HG03558 (cell line): ENCODE results near the gene PRR14.
"Not testable (repeated sequence)": the region's sequence is repeated elsewhere in the genome, so short reads cannot be mapped to it uniquely, and the experiment has no call there.

Source experiments
- ATAC-seq: cut with Tn5 transposase; IDR thresholded peaks from one replicate; pipeline ENCODE4 v1.9.1; 2021; ENCODE audit warnings: moderate number of reproducible peaks; ENCODE audit not compliant: unreplicated experiment; ENCODE audit errors: extremely low read depth

Gene PRR14

GRCh38 chr16:30628628-30629540, 21.9 kb upstream of the PRR14 start:
- ATAC-seq, result no peak

- ATAC-seq, result not testable (repeated sequence)
Measured at GRCh38 chr16:30632454-30632853, 18.3 kb upstream of the PRR14 start.

- ATAC-seq, result no peak
Measured at GRCh38 chr16:30633526-30633925, 17.2 kb upstream of the PRR14 start.

- ATAC-seq, result no peak
Measured at GRCh38 chr16:30636599-30636998, 14.2 kb upstream of the PRR14 start.

GRCh38 chr16:30637139-30637538, 13.6 kb upstream of the PRR14 start:
- not testable (repeated sequence) for ATAC-seq

GRCh38 chr16:30637944-30638343, 12.8 kb upstream of the PRR14 start:
- ATAC-seq, result no peak

- no peak for ATAC-seq
Measured at GRCh38 chr16:30641378-30641982, 9.3 kb upstream of the PRR14 start.

- no peak for ATAC-seq
Measured at GRCh38 chr16:30644334-30644830, 6.4 kb upstream of the PRR14 start.

GRCh38 chr16:30645727-30646126, 5.0 kb upstream of the PRR14 start:
- no peak for ATAC-seq

- ATAC-seq, result no peak
Measured at GRCh38 chr16:30647274-30647571, 3.5 kb upstream of the PRR14 start.

GRCh38 chr16:30649725-30650368, 913 bp upstream of the PRR14 start:
- ATAC-seq, result no peak

- ATAC-seq, result no peak
Measured at GRCh38 chr16:30651124-30652004, 604 bp downstream of the PRR14 start.

GRCh38 chr16:30652005-30652296, 1.2 kb downstream of the PRR14 start:
- ATAC-seq, result no peak

GRCh38 chr16:30652718-30653117, 2.0 kb downstream of the PRR14 start:
- ATAC-seq, result no peak

GRCh38 chr16:30654856-30655255, 4.1 kb downstream of the PRR14 start:
- no peak for ATAC-seq

- no peak for ATAC-seq
Measured at GRCh38 chr16:30655815-30656347, 5.1 kb downstream of the PRR14 start.

- no peak for ATAC-seq
Measured at GRCh38 chr16:30656388-30656787, 5.6 kb downstream of the PRR14 start.

GRCh38 chr16:30656974-30657865, 6.5 kb downstream of the PRR14 start:
- ATAC-seq, result no peak
